IMR-90 (cell line): Measurements from ENCODE around the gene SLC38A1. TPM values are rescaled to one million over a fixed set of nuclear protein-coding genes. Genes with fewer than 3 reads are reported as not detected.

Experiments
- ATAC-seq: fragments of 200-7000 bp; cut with Tn5 transposase; 2 replicates; pipeline ENCODE4 v1.9.1; 2020; ENCODE audit warnings: low read depth, mild to moderate bottlenecking, moderate library complexity
- BruUV-seq: library from RNA; stranded (reverse); fragments of 400-500 nt; replicated peaks from 2 replicates; lab custom pipeline; 2021; lab: Mats Ljungman, UMichigan
- CTCF ChIA-PET: fragments of 300-600 bp; formaldehyde crosslinking; extraction: SDS; loops from one replicate; lab custom pipeline; 2021; ENCODE audit warnings: antibody characterized with exemption; lab: Yijun Ruan, JAX
- POLR2A ChIA-PET: fragments of 300-600 bp; sonication (Branson Sonifier 250); formaldehyde crosslinking; loops from one replicate; lab custom pipeline; 2022; ENCODE audit warnings: antibody characterized with exemption; ENCODE audit not compliant: unreplicated experiment; lab: Charles Lee
- DNase-seq: peaks from one replicate; pipeline ENCODE4 v3.0.0; 2013
- H2AFZ ChIP-seq: replicated peaks from 2 replicates; pipeline ENCODE3; 2013; ENCODE audit warnings: low read length, mild to moderate bottlenecking; ENCODE audit not compliant: poor library complexity
- H2AK5ac ChIP-seq: 2 replicates; pipeline ENCODE4 v1.6.1; 2013; ENCODE audit warnings: low read depth, low read length, inconsistent platforms
- H2AK9ac ChIP-seq: replicated peaks from 2 replicates; pipeline ENCODE3; 2013; ENCODE audit warnings: mild to moderate bottlenecking, low read depth, low read length, moderate library complexity; ENCODE audit not compliant: poor library complexity
- H2BK120ac ChIP-seq: 2 replicates; pipeline ENCODE4 v1.6.1; 2013; ENCODE audit warnings: low read depth, low read length, inconsistent platforms
- H2BK15ac ChIP-seq: 3 replicates; pipeline ENCODE4 v1.6.1; 2013; ENCODE audit warnings: low read depth, low read length, inconsistent platforms
- H2BK20ac ChIP-seq: 2 replicates; pipeline ENCODE4 v1.6.1; 2013; ENCODE audit warnings: low read depth, mild to moderate bottlenecking, inconsistent platforms, low read length, moderate library complexity
- H2BK5ac ChIP-seq: 2 replicates; pipeline ENCODE4 v1.6.1; 2013; ENCODE audit warnings: mild to moderate bottlenecking, low read depth, low read length, inconsistent platforms; ENCODE audit not compliant: poor library complexity, severe bottlenecking
- H3K14ac ChIP-seq: replicated peaks from 2 replicates; pipeline ENCODE4 v1.6.1; 2013; ENCODE audit warnings: low read depth, low read length, inconsistent platforms
- H3K18ac ChIP-seq: 2 replicates; pipeline ENCODE4 v1.6.1; 2013; ENCODE audit warnings: low read depth, low read length, control low read depth
- H3K23ac ChIP-seq: 2 replicates; pipeline ENCODE4 v1.6.1; 2013; ENCODE audit warnings: low read depth, low read length, inconsistent platforms
- H3K27ac ChIP-seq: 2 replicates; pipeline ENCODE4 v1.5.1; 2013; ENCODE audit warnings: mild to moderate bottlenecking, control low read depth, low read length; ENCODE audit not compliant: insufficient read depth
- H3K27me3 ChIP-seq: 2 replicates; pipeline ENCODE4 v1.6.1; 2013; ENCODE audit warnings: low read length; ENCODE audit not compliant: control insufficient read depth, insufficient read depth
- H3K36me3 ChIP-seq: 2 replicates; pipeline ENCODE4 v1.6.1; 2013; ENCODE audit warnings: low read length, mixed read lengths; ENCODE audit not compliant: control insufficient read depth, insufficient read depth
- H3K4ac ChIP-seq: 2 replicates; pipeline ENCODE4 v1.6.1; 2013; ENCODE audit warnings: low read depth, low read length, inconsistent platforms
- H3K4me1 ChIP-seq: 2 replicates; pipeline ENCODE4 v1.6.1; 2013; ENCODE audit warnings: low read length, mixed read lengths; ENCODE audit not compliant: control insufficient read depth, insufficient read depth
- H3K4me2 ChIP-seq: 2 replicates; pipeline ENCODE4 v1.6.1; 2013; ENCODE audit warnings: low read depth, mild to moderate bottlenecking, control low read depth, low read length, moderate library complexity
- H3K4me3 ChIP-seq: 2 replicates; pipeline ENCODE4 v1.5.1; 2013; ENCODE audit warnings: low read depth, mild to moderate bottlenecking, control low read depth, low read length, moderate library complexity; ENCODE audit not compliant: insufficient read depth
- H3K56ac ChIP-seq: 2 replicates; pipeline ENCODE4 v1.6.1; 2013; ENCODE audit warnings: low read length, inconsistent platforms; ENCODE audit not compliant: insufficient read depth; ENCODE audit errors: extremely low read depth
- H3K79me1 ChIP-seq, 2 experiments: 2 replicates each; pipeline ENCODE4 v1.6.1; 2013; ENCODE audit warnings: low read length in 2 of 2, inconsistent platforms in 1 of 2, low read depth in 1 of 2
- H3K9ac ChIP-seq: 2 replicates; pipeline ENCODE4 v1.6.1; 2013; ENCODE audit warnings: low read depth, low read length, control low read depth
- H3K9me1 ChIP-seq: 2 replicates; pipeline ENCODE4 v1.6.1; 2013; ENCODE audit warnings: low read length, inconsistent platforms; ENCODE audit not compliant: insufficient read depth
- H3K9me3 ChIP-seq: 2 replicates; pipeline ENCODE4 v1.6.1; 2013; ENCODE audit warnings: low read length; ENCODE audit not compliant: control insufficient read depth, insufficient read depth
- H4K20me1 ChIP-seq: 2 replicates; pipeline ENCODE4 v1.6.1; 2013; ENCODE audit warnings: low read length, inconsistent platforms; ENCODE audit not compliant: insufficient read depth
- H4K5ac ChIP-seq: 2 replicates; pipeline ENCODE4 v1.6.1; 2013; ENCODE audit warnings: mild to moderate bottlenecking, low read depth, low read length, control low read depth
- H4K8ac ChIP-seq, 2 experiments: 2 replicates each; pipeline ENCODE4 v1.6.1; 2013; ENCODE audit warnings: low read depth in 2 of 2, low read length in 2 of 2, control low read depth in 1 of 2, inconsistent platforms in 1 of 2
- H4K91ac ChIP-seq: 2 replicates; pipeline ENCODE4 v1.6.1; 2013; ENCODE audit warnings: low read depth, low read length, inconsistent platforms; ENCODE audit not compliant: insufficient read depth
- BHLHE40 ChIP-seq: fragments of 150-350 bp; IDR thresholded peaks from 2 replicates; pipeline ENCODE4 v1.6.1; 2016; ENCODE audit warnings: mild to moderate bottlenecking, low read depth, low read length
- CEBPB ChIP-seq: IDR thresholded peaks from 2 replicates; pipeline ENCODE4 v1.6.1; 2012; ENCODE audit warnings: low read depth, low read length, improper control_type of control experiment
- NFE2L2 ChIP-seq: fragments of 150-350 bp; IDR thresholded peaks from 2 replicates; pipeline ENCODE4 v1.6.1; 2016; ENCODE audit warnings: low read depth, mild to moderate bottlenecking, low read length
- USF2 ChIP-seq: fragments of 150-350 bp; IDR thresholded peaks from 2 replicates; pipeline ENCODE4 v1.6.1; 2017; ENCODE audit warnings: mild to moderate bottlenecking, antibody characterized with exemption, low read length, low read depth
- WGBS, 2 experiments: methylation state at CpG; one replicate each; pipeline versions ENCODE4 v1.1.5 to v1.1.7; 2013; ENCODE audit warnings: missing lambda C conversion rate in 2 of 2; ENCODE audit not compliant: insufficient read length in 1 of 2; ENCODE audit errors: extremely low coverage in 2 of 2; 5-methylcytosine and 5-hydroxymethylcytosine counted together
- dilution Hi-C: fragments of 300-500 bp; cut with HindIII; formaldehyde crosslinking; loops from one replicate; pipeline ENCODE4 v1.14.3; 2018; ENCODE audit warnings: low sequenced_read_pairs; ENCODE audit not compliant: unreplicated experiment
- in situ Hi-C: fragments of 300-500 bp; cut with MboI; formaldehyde crosslinking; loops from 3 replicates; pipeline ENCODE4 v1.14.3; 2019; ENCODE audit warnings: low sequenced_read_pairs, inconsistent platforms, mixed read lengths
- intact Hi-C: fragments of 100-400 bp; cut with micrococcal nuclease; formaldehyde crosslinking; loops from 2 replicates; pipeline ENCODE4 v1.10.0; 2022
- polyA plus RNA-seq, 3 experiments: library from polyadenylated mRNA; depleted of rRNA; stranded (reverse); fragments of >200 nt; gene quantifications; 2 replicates each; pipeline ENCODE4 v1.2.3, GENCODE V29; 2012; ENCODE audit warnings: low replicate concordance in 1 of 3
- total RNA-seq: library from RNA; depleted of rRNA; stranded (reverse); fragments of >200 nt; gene quantifications from 2 replicates; pipeline ENCODE4 v1.2.3, GENCODE V29; 2012

Gene SLC38A1
- total and polyA plus RNA-seq, 2 of the 4 experiments (the other 2 are of a cell fraction) = 22.8 to 61.5 TPM

GRCh38 chr12:46259071-46259470 is 9.8 kb downstream of the SLC38A1 start:
- Histone ChIP-seq H4K91ac (no peak overlapping the region), H2BK5ac (peak overlapping the region; percentile 9), H3K4ac (no peak overlapping the region), H2BK15ac (no peak overlapping the region), H2AK5ac (no peak overlapping the region), H2AFZ (no peak overlapping the region), H3K18ac (no peak overlapping the region; the same call in 1 of the 2 replicates), H3K14ac (no peak overlapping the region), H3K4me2 (no peak overlapping the region), H3K27me3 (no peaks in the 10 kb centered on the region), H4K5ac (no peak overlapping the region), H3K27ac (no peak overlapping the region), H3K4me3 (no peak overlapping the region), H3K4me1 (peaks cover 21% of the 10 kb centered on the region), H4K20me1 (peaks cover 63% of the 10 kb centered on the region), H3K9ac (no peak overlapping the region), H3K36me3 (peaks cover 4% of the 10 kb centered on the region), H2BK120ac (no peak overlapping the region), H3K23ac (no peak overlapping the region), H3K9me3 (no peaks in the 10 kb centered on the region), H2BK20ac (no peak overlapping the region), H3K56ac (no peak overlapping the region), H4K8ac (no peak overlapping the region), H3K9me1 (peaks cover 17% of the 10 kb centered on the region), H3K79me1 (peaks cover 16 to 64% of the 10 kb centered on the region in 2 experiments), H2AK9ac (no peak overlapping the region)
- ATAC-seq (no peak), DNase-seq (no peak)
- dilution Hi-C loops = no loop called here
- ChIA-PET CTCF (interaction anchor here (1.3 kb wide), 1 partner anchor 54 kb away, joined by 3 read pairs; no protein-coding TSS in a partner anchor), POLR2A (interaction anchor here (1.0 kb wide), 1 partner anchor 10 kb away, joined by 3 read pairs; the partner anchor contains the start of gene SLC38A1)
- BruUV-seq = no TSS peak
- intact Hi-C loops = no loop called here
- TF ChIP-seq NFE2L2 (no peak), BHLHE40 (no peak), USF2 (no peak), CEBPB (no peak)
- in situ Hi-C loops = no loop called here
- WGBS, 2 experiments = no CpG with 5 or more reads among the region's 4 CpGs
